Activated naive CD4-positive, alpha-beta T cell treated with anti-CD3 and anti-CD28 coated beads, Interleukin-2, amount 10 ng/mL, durations not matched to agents 7 days and 5 days (primary cell): ENCODE data around the gene ATG14.
A peak's percentile ranks its signal among the peaks of the same experiment; 100 is the strongest.
"Not testable (repeated sequence)": the region's sequence is repeated elsewhere in the genome, so short reads cannot be mapped to it uniquely, and the experiment has no call there.

Experiments used
- CTCF ChIA-PET: fragments of 350-600 bp; sonication (Branson Sonifier 250); formaldehyde crosslinking; loops from one replicate; lab custom pipeline; 2021; ENCODE audit warnings: antibody characterized with exemption; lab: Charles Lee
- DNase-seq: peaks from one replicate; pipeline ENCODE4 v3.0.0-alpha.2; 2020
- H3K27ac Mint-ChIP-seq: one replicate; pipeline ENCODE4 v1.8.0; 2021; ENCODE audit warnings: mild to moderate bottlenecking, moderate library complexity, mixed read lengths
- H3K27me3 Mint-ChIP-seq: one replicate; pipeline ENCODE4 v1.8.0; 2021; ENCODE audit warnings: mild to moderate bottlenecking, mixed read lengths
- H3K36me3 Mint-ChIP-seq: one replicate; pipeline ENCODE4 v1.8.0; 2021; ENCODE audit warnings: mixed read lengths
- H3K4me1 Mint-ChIP-seq: one replicate; pipeline ENCODE4 v1.8.0; 2021; ENCODE audit warnings: mixed read lengths
- H3K4me3 Mint-ChIP-seq: one replicate; pipeline ENCODE4 v1.8.0; 2021; ENCODE audit warnings: mild to moderate bottlenecking, moderate library complexity, mixed read lengths
- H3K9me3 Mint-ChIP-seq: one replicate; pipeline ENCODE4 v1.8.0; 2021; ENCODE audit warnings: mixed read lengths

ATG14 gene, protein sequence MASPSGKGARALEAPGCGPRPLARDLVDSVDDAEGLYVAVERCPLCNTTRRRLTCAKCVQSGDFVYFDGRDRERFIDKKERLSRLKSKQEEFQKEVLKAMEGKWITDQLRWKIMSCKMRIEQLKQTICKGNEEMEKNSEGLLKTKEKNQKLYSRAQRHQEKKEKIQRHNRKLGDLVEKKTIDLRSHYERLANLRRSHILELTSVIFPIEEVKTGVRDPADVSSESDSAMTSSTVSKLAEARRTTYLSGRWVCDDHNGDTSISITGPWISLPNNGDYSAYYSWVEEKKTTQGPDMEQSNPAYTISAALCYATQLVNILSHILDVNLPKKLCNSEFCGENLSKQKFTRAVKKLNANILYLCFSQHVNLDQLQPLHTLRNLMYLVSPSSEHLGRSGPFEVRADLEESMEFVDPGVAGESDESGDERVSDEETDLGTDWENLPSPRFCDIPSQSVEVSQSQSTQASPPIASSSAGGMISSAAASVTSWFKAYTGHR

GRCh38 chr14:55411426-55412389 lies at the start of gene ATG14:
TSS of gene ATG14 (minus strand) at chr14:55411830. CDS start at chr14:55411822, 8 bp downstream.
- H3K9me3 Mint-ChIP-seq = no peaks in the 10 kb centered on the region

GRCh38 chr14:55458800-55459515 lies 47.3 kb upstream of the ATG14 start:
- Mint-ChIP-seq H3K36me3 (no peaks in the 10 kb centered on the region), H3K4me1 (no peaks in the 10 kb centered on the region), H3K27me3 (peaks cover 6% of the 10 kb centered on the region), H3K9me3 (no peaks in the 10 kb centered on the region), H3K4me3 (no peak overlapping the region), H3K27ac (no peak overlapping the region)
- CTCF ChIA-PET = interaction anchor here (1.3 to 1.4 kb wide), 2 partner anchors 12 to 15 kb away, joined by 4 read pairs; no protein-coding TSS in a partner anchor
- DNase-seq = no peak

More at GRCh38 chr14:55411426-55412389, at the start of gene ATG14:
- Mint-ChIP-seq H3K27ac (peak within 1 kb of the TSS; percentile 84), H3K36me3 (no peaks in the 10 kb centered on the region), H3K4me3 (peak within 1 kb of the TSS; percentile 77), H3K27me3 (no peaks in the 10 kb centered on the region), H3K4me1 (peaks cover 33% of the 10 kb centered on the region)
- peak; percentile 88 for DNase-seq
- CTCF ChIA-PET = interaction anchor here (1.2 to 1.3 kb wide), 2 partner anchors 58 to 141 kb away, joined by 3 to 5 read pairs; no protein-coding TSS in a partner anchor

GRCh38 chr14:55457496-55457895 lies 45.9 kb upstream of the ATG14 start:
- CTCF ChIA-PET = interaction anchor here (0.6 kb wide), 1 partner anchor 1016 kb away, joined by 3 read pairs; no protein-coding TSS in a partner anchor

GRCh38 chr14:55456411-55456810 lies 44.8 kb upstream of the ATG14 start:
- H3K4me1 Mint-ChIP-seq, H3K27ac Mint-ChIP-seq, CTCF ChIA-PET, DNase-seq, H3K36me3 Mint-ChIP-seq, H3K27me3 Mint-ChIP-seq, H3K9me3 Mint-ChIP-seq, H3K4me3 Mint-ChIP-seq: not testable (repeated sequence)

More at GRCh38 chr14:55457496-55457895, 45.9 kb upstream of the ATG14 start:
- H3K27me3 Mint-ChIP-seq = peaks cover 8% of the 10 kb centered on the region
- H3K27ac Mint-ChIP-seq = peak overlapping the region; percentile 4
- H3K4me3 Mint-ChIP-seq = no peak overlapping the region
- no peak for DNase-seq
- H3K36me3 Mint-ChIP-seq = no peaks in the 10 kb centered on the region
- no peaks in the 10 kb centered on the region for H3K9me3 Mint-ChIP-seq
- no peaks in the 10 kb centered on the region for H3K4me1 Mint-ChIP-seq

GRCh38 chr14:55454264-55455002 lies 42.8 kb upstream of the ATG14 start:
- Mint-ChIP-seq H3K36me3 (no peaks in the 10 kb centered on the region), H3K27ac (peak overlapping the region; percentile 8), H3K9me3 (no peaks in the 10 kb centered on the region), H3K4me1 (no peaks in the 10 kb centered on the region), H3K4me3 (no peak overlapping the region), H3K27me3 (peaks cover 4% of the 10 kb centered on the region)
- no peak for DNase-seq
- CTCF ChIA-PET = interaction anchor here (1.0 to 1.3 kb wide), 2 partner anchors 8 to 16 kb away, joined by 4 to 6 read pairs; no protein-coding TSS in a partner anchor

DNA sequence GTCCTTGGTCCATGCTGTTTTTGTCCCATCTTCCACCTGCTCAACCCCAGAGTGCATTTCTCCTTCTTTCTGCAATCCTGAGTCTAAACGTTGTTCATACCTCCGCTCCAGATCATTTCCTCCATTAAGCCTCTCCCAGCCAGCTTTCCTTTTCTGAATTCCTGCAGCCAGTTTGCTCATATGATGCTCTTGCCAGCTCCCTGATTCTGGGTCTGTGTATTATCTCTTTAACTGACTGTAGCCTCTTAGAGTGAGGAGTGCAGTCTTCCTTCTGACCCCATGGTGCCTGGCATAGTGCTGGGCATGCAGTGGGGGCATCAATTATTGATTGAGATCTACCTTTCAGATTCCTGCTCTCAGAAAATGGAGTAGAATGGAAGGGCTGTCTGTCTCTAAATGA lies 40.3 kb upstream of the ATG14 start:
- no peak overlapping the region for H3K27ac Mint-ChIP-seq
- H3K4me3 Mint-ChIP-seq = no peak overlapping the region
- no peaks in the 10 kb centered on the region for H3K4me1 Mint-ChIP-seq
- H3K27me3 Mint-ChIP-seq = peaks cover 4% of the 10 kb centered on the region
- H3K9me3 Mint-ChIP-seq = no peaks in the 10 kb centered on the region
- CTCF ChIA-PET = no interaction called here
- DNase-seq = no peak
- H3K36me3 Mint-ChIP-seq = no peaks in the 10 kb centered on the region

DNA sequence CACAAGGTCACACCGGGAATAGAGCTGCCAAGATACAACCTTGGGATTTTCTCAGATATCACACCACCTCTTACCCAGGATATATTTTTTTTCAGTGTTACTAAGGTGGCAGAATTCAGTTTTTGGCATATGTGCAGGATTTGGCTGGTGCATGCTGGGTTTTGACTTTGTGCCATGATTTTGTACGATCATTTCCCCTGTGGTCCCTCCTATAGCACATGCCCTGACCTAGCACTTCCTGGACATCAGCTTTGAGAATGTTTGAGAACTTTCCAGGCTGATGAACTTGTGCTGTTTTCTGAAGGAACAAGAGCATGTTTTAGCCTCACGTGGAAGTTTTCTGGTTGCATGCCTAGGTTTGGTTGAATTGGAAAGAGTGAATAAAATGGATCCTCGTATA lies 39.8 kb upstream of the ATG14 start:
- H3K9me3 Mint-ChIP-seq = no peaks in the 10 kb centered on the region

DNA sequence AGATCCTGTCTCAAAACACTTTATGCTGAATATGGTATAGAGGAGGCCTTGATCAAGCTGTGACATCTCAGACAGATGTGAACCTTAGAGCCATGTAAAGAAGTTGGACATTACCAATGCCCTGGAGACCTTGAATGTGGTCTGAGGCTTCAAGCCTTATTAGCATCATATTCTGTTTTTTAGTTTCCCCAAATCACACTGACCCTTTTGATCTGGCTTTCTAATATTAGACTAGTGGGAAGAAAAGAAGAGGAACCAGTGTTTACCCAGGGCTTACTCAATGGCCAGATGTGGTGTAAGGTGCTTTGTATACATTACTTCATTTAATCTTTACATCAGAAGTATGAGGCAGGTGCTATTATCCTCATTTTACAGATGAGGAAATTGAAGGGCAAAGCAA lies 39.4 kb upstream of the ATG14 start:
- CTCF ChIA-PET = no interaction called here

More for the DNA sequence above, 39.8 kb upstream of the ATG14 start:
- Mint-ChIP-seq H3K27me3 (peaks cover 4% of the 10 kb centered on the region), H3K4me3 (no peak overlapping the region), H3K36me3 (no peaks in the 10 kb centered on the region), H3K4me1 (no peaks in the 10 kb centered on the region), H3K27ac (no peak overlapping the region)
- no peak for DNase-seq
- CTCF ChIA-PET = no interaction called here

GRCh38 chr14:55450539-55450938 lies 38.9 kb upstream of the ATG14 start:
- DNase-seq = no peak
- CTCF ChIA-PET = no interaction called here
- no peaks in the 10 kb centered on the region for H3K36me3 Mint-ChIP-seq
- no peak overlapping the region for H3K4me3 Mint-ChIP-seq
- H3K9me3 Mint-ChIP-seq = no peaks in the 10 kb centered on the region
- H3K4me1 Mint-ChIP-seq = no peaks in the 10 kb centered on the region
- H3K27me3 Mint-ChIP-seq = peaks cover 4% of the 10 kb centered on the region
- H3K27ac Mint-ChIP-seq = no peak overlapping the region

More for the DNA sequence above, 39.4 kb upstream of the ATG14 start:
- no peaks in the 10 kb centered on the region for H3K36me3 Mint-ChIP-seq
- no peaks in the 10 kb centered on the region for H3K4me1 Mint-ChIP-seq
- no peak overlapping the region for H3K27ac Mint-ChIP-seq
- no peak overlapping the region for H3K4me3 Mint-ChIP-seq
- H3K9me3 Mint-ChIP-seq = no peaks in the 10 kb centered on the region
- no peak for DNase-seq
- peaks cover 4% of the 10 kb centered on the region for H3K27me3 Mint-ChIP-seq

GRCh38 chr14:55450124-55450523 lies 38.5 kb upstream of the ATG14 start:
- Mint-ChIP-seq H3K4me1 (no peaks in the 10 kb centered on the region), H3K27me3 (peaks cover 4% of the 10 kb centered on the region), H3K27ac (no peak overlapping the region), H3K4me3 (no peak overlapping the region), H3K36me3 (no peaks in the 10 kb centered on the region), H3K9me3 (no peaks in the 10 kb centered on the region)
- DNase-seq = no peak
- CTCF ChIA-PET = no interaction called here

DNA sequence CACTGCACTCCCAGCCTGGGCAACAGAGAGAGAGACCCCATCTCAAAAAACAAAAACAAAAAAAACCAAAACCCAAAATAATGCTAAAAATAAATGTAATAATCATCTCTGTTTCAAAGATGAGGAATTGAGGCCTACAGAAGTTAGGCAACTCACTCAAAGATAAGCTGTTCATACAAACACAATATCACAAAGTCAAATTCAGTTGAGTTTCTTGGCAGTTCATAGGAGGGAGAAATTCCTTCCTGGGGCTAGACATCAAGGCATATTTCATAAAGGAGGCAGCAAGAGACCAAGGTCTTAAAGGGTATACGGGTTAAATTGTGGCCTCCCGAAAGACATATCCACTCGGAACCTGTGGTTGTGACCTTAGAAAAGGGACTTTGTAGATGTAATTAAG lies 37.5 kb upstream of the ATG14 start:
- DNase-seq = no peak
- Mint-ChIP-seq H3K36me3 (no peaks in the 10 kb centered on the region), H3K4me1 (no peaks in the 10 kb centered on the region), H3K9me3 (no peaks in the 10 kb centered on the region), H3K27me3 (peaks cover 4% of the 10 kb centered on the region), H3K4me3 (no peak overlapping the region), H3K27ac (no peak overlapping the region)
- CTCF ChIA-PET = no interaction called here

DNA sequence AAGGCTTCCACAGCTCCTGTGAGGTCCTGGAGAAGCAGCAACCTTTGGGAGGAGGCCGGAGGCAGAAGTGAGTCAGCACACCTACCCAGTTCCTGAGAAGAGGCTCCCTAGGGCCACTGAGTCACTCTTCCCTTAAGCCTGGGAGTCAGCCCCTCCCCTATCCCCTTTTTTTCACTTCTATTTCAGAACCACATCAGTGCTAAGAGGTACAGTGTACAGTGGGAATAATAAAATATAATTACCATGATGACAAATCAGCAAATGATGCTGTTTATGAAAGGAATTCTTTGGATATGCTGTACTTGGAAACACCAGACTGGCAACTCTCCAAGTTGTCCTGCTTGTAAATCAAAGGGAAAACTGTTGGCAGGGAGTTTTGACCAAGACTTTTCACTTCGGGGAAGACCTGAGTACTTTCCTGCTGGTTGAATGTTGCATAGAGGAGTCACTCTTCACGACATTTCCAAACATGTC lies 36.5 kb upstream of the ATG14 start:
- no peak for DNase-seq
- no peaks in the 10 kb centered on the region for H3K36me3 Mint-ChIP-seq
- no peaks in the 10 kb centered on the region for H3K27me3 Mint-ChIP-seq
- H3K27ac Mint-ChIP-seq = peak overlapping the region; percentile 50
- H3K4me1 Mint-ChIP-seq = no peaks in the 10 kb centered on the region
- no peak overlapping the region for H3K4me3 Mint-ChIP-seq
- CTCF ChIA-PET = interaction anchor here (2.7 kb wide), 1 partner anchor 10 kb away, joined by 17 read pairs; no protein-coding TSS in a partner anchor
- no peaks in the 10 kb centered on the region for H3K9me3 Mint-ChIP-seq

- Mint-ChIP-seq H3K27ac (no peak overlapping the region), H3K27me3 (no peaks in the 10 kb centered on the region), H3K4me1 (no peaks in the 10 kb centered on the region), H3K4me3 (no peak overlapping the region), H3K9me3 (no peaks in the 10 kb centered on the region), H3K36me3 (no peaks in the 10 kb centered on the region)
- DNase-seq = no peak
- CTCF ChIA-PET = interaction anchor here (0.6 to 2.7 kb wide), 21 partner anchors 7 to 1036 kb away, joined by 3 to 17 read pairs (median 4); no protein-coding TSS in a partner anchor
Measured at GRCh38 chr14:55446833-55447232, 35.2 kb upstream of the ATG14 start.
